GM18517 (cell line): ENCODE data around the gene C1orf53.

Source experiments
- ATAC-seq: cut with Tn5 transposase; IDR thresholded peaks from one replicate; pipeline ENCODE4 v1.9.1; 2021; ENCODE audit warnings: mild to moderate bottlenecking, moderate library complexity; ENCODE audit not compliant: unreplicated experiment

C1orf53 gene

DNA sequence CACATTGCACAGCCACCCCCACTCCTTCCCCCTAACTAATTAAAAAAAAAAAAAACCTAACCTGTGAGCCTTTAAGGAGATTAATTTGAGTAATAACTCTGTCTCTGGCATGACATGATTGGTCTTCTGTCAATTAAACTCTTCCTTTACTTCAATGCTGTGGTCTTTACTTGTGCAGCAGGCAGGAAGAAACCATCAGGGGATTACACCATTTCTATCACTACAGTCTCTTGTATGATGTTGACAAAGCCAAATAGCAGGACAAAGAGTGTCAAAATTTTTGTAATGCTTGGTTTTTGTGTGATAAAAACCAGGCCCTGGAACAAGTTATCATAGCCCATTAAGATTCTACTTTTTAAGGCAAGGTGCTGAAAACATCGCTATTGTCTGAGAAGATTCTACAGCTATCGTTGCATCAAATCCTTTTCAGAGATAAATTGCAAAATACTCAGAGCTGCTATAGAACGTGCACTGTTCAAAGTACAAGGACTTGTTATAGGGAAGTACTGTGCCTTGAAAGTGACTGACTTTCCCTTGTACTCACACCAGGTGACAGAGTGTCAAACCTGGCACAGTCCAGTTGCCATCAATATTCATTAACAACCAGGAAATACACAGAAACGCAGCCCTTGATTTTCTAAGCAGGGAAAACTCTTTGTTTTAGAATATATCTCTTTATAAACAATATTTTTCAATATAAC, 52.4 kb downstream of the C1orf53 start:
- ATAC-seq, result no peak

DNA sequence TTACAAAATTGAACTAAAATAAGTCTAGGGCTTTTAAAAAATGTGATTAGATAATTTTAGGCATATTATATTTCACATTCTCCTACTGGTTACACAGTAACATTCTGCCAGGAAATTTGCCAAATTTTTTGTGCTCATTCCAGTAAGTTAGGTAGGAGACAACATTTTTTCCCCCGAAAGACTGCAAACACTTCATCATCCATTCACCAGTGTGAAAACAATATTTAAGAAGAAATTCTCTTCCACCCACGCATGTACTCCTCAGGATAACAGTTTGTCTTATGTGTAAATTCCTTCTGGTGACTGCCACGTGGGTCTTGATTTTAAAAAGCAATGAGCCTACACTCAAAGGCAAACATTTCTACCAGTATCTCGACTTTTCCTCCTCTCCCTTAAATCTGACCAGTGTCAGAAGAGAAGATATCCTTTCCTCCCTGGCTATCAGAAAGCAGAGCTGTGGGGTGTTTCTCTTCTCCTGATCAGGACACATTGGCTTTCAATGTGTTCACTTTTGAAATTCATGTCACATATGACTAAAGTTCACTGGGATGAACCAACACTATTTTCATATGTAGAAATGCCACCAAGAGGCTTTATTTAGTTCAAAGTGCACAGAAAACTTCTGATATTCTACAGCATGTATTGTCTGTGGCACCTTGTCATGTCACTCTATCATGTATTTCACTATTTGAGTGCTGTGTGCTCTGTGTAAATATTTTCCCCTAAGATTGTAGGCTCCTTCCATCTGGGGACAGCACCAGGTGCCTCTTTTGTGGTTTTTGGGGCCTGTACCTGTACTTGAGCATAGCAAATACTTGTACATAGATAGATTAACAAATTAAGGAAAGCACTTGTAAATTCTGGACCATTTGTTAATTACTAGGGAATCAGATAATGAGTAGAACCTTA, 53.3 kb downstream of the C1orf53 start:
- ATAC-seq, result no peak
